HL-60/S4 (cell line): ENCODE data around the gene DNASE2.

Experiments used
- in situ Hi-C: fragments of 300-500 bp; cut with MboI; formaldehyde crosslinking; loops from 2 replicates; pipeline ENCODE4 v1.14.3; 2022; ENCODE audit warnings: low sequenced_read_pairs

Gene DNASE2

DNA sequence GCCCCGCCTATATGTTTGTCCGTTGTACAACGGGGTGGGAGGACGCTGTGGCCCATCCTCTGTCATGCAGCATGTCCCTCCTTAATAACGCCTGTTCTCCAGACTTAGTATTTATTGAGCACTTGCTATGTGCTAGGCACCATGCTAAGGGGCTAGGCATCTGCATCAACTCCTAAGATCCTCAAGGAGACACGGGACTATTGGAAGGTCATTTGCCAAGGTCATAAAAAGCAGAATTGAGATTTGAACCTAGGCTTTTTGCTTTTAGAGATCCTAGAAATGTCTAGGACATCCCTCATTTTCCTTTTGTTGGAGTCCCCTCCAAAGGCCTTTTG is 44.8 kb downstream of the DNASE2 start:
- in situ Hi-C loops: no loop called here

- in situ Hi-C loops: no loop called here
Measured at GRCh38 chr19:12834976-12835757, 46.1 kb downstream of the DNASE2 start.

DNA sequence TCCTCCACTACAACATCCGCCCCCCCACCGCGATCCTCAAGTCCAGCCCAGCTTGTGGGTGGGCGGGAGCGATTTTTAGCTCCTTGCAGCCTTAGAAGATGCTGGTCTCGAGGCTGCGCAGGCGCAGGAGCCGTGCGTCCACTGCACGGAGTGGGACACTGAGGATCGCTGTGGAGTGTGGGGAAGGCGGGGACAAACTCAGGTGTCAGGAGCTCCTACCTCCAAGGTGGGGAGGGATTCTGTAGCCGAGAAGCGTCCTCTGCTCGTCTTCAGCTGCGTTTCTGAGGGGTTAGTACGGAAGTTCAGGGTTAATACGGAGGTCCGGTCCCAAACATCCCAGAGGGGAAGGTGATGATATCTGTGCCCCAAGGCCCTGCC is 46.7 kb downstream of the DNASE2 start, which contains the start of gene RTBDN:
Gene RTBDN (minus strand): TSS at position 14 of the 378 bp plus-strand sequence. CDS start 4,600 bp downstream, outside the sequence.
- in situ Hi-C loops: no loop called here

DNA sequence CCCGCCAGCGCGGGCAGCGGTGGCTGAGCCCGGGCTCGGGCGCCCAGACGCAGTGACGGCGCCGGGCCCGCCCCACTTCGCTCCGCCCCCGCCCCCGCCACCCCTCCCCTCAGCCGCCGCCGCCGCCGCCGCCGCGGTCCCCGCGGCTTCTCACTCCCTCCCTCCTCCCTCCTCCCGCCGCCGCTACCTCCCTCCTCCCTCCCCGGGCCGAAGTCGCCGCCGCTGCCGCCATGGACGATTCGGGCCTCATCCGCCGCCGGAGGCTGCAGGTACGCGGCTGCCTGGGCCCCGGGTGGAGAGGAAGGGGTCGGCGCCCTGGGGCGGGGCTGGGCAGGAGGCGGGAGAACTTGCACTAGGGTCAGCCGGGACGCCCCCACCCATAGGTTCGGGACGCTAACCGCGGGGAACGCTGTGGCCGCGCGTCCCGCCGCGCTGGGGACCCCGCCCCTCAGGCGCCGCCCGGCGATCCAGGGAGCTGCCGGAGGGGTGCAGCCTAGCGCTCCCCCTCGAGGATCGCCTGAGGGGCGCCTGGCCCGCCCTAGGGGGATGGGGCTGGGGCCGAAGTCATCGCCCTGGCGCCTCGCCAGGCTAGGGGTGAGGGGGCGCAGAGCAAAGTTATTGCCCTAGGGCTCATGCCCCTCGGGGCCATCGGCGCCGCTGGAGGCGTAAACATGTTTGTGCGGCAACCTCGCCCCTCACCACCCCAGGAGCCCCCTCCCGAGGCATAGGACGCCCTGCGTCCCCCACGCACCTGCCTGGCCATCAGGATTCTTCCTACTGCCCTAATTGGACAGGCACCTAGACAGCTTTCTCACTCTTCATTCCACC is 47.3 kb downstream of the DNASE2 start:
- in situ Hi-C loops: no loop called here

DNA sequence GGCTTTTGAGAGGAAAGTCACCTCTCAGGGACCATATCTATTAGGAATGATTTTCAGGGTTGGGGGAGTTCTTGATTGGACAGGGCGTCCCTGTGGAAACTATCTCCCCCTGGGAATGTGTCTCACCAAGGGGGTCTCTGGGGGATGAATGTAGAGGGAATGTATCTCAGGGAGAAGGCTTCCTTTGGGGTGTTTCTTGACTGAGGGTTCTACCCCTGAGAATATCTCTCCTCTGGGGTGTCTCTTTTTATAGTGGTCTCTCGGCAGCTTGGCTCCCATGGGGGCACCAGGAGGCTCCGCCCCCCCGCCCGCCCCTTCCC is 47.9 kb downstream of the DNASE2 start:
- in situ Hi-C loops: no loop called here

GRCh38 chr19:12828494-12828893 is 52.8 kb downstream of the DNASE2 start:
- in situ Hi-C loops: no loop called here

- in situ Hi-C loops: no loop called here
Measured at GRCh38 chr19:12825254-12826131, 55.8 kb downstream of the DNASE2 start.
